Measurements from ENCODE around the gene RASAL2. TPM values are rescaled to one million over a fixed set of nuclear protein-coding genes. Genes with fewer than 3 reads are reported as not detected.

RASAL2 gene
- total and polyA plus RNA-seq, 2 of the 13 experiments (the other 11 are each of a cell fraction or from before 2014, with no cell fraction given) = 5.4 to 5.9 TPM

DNA sequence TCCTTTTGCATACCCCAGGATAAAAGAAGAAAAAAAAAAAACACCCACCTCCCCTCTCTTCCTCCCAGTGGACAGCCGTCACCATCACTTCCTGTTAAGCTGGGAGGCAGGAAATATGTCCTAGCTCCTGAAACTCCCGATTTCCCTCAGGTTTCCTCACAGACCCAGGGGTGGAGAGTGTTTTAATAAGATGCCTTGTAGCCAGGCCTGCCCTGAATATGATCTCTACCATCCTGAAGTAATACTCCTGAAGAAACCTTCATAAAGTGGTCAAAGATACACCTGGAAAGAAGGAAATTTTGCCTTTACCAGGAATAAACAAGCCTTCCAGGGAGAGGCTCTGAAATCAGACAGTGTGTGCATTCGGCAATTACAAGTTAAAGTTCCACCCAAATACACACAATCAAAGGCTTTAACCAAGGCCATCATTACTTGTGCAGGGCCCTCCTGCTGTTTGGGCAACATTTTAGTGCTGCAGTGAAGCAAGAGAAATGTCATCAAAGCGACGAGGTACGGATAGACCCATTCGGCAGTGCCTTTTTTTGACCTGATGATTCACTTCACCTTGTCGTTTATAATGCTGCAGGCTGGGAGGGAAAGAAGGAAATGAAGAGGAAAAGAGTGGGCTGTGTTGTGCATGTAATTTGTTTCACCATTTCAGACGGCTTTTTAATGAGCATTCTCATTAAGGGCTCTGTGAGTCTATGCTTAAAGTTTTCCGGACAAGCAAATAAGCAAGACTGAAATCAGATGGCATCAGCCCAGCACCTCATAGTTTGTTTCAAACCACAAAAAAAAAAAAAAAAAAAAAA is 41.0 kb upstream of the RASAL2 start (continued):
- TF ChIP-seq, protein P1, sequence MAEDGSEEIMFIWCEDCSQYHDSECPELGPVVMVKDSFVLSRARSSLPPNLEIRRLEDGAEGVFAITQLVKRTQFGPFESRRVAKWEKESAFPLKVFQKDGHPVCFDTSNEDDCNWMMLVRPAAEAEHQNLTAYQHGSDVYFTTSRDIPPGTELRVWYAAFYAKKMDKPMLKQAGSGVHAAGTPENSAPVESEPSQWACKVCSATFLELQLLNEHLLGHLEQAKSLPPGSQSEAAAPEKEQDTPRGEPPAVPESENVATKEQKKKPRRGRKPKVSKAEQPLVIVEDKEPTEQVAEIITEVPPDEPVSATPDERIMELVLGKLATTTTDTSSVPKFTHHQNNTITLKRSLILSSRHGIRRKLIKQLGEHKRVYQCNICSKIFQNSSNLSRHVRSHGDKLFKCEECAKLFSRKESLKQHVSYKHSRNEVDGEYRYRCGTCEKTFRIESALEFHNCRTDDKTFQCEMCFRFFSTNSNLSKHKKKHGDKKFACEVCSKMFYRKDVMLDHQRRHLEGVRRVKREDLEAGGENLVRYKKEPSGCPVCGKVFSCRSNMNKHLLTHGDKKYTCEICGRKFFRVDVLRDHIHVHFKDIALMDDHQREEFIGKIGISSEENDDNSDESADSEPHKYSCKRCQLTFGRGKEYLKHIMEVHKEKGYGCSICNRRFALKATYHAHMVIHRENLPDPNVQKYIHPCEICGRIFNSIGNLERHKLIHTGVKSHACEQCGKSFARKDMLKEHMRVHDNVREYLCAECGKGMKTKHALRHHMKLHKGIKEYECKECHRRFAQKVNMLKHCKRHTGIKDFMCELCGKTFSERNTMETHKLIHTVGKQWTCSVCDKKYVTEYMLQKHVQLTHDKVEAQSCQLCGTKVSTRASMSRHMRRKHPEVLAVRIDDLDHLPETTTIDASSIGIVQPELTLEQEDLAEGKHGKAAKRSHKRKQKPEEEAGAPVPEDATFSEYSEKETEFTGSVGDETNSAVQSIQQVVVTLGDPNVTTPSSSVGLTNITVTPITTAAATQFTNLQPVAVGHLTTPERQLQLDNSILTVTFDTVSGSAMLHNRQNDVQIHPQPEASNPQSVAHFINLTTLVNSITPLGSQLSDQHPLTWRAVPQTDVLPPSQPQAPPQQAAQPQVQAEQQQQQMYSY (CRISPR knock-in tag; IDR thresholded peaks at IDR 0.05) = no peak
- no peak for TF ChIP-seq ZNF563 (CRISPR knock-in tag; IDR thresholded peaks at IDR 0.05)
- TF ChIP-seq ZNF333 (CRISPR knock-in tag; IDR thresholded peaks at IDR 0.05; ENCODE audit: borderline replicate concordance) = no peak
- TF ChIP-seq SNAI1 (CRISPR knock-in tag; IDR thresholded peaks at IDR 0.05; ENCODE audit: borderline replicate concordance) = no peak
- no peak for TF ChIP-seq ZNF766 (CRISPR knock-in tag; IDR thresholded peaks at IDR 0.05; ENCODE audit: borderline replicate concordance)
- peak; percentile 61 for TF ChIP-seq SMYD3 (CRISPR knock-in tag; IDR thresholded peaks at IDR 0.05)
- TF ChIP-seq BRD4 (CRISPR knock-in tag; IDR thresholded peaks at IDR 0.05) = peak; percentile 70
- TF ChIP-seq FOXK2 (IDR thresholded peaks at IDR 0.05) = peak; percentile 17; the same call in 1 of the 2 replicates
- TF ChIP-seq, protein P2, sequence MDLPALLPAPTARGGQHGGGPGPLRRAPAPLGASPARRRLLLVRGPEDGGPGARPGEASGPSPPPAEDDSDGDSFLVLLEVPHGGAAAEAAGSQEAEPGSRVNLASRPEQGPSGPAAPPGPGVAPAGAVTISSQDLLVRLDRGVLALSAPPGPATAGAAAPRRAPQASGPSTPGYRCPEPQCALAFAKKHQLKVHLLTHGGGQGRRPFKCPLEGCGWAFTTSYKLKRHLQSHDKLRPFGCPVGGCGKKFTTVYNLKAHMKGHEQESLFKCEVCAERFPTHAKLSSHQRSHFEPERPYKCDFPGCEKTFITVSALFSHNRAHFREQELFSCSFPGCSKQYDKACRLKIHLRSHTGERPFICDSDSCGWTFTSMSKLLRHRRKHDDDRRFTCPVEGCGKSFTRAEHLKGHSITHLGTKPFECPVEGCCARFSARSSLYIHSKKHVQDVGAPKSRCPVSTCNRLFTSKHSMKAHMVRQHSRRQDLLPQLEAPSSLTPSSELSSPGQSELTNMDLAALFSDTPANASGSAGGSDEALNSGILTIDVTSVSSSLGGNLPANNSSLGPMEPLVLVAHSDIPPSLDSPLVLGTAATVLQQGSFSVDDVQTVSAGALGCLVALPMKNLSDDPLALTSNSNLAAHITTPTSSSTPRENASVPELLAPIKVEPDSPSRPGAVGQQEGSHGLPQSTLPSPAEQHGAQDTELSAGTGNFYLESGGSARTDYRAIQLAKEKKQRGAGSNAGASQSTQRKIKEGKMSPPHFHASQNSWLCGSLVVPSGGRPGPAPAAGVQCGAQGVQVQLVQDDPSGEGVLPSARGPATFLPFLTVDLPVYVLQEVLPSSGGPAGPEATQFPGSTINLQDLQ (CRISPR knock-in tag; IDR thresholded peaks at IDR 0.05) = no peak
- peak; percentile 69; the same call in 1 of the 2 replicates for TF ChIP-seq SMAD3 (CRISPR knock-in tag; IDR thresholded peaks at IDR 0.05)
- TF ChIP-seq KLF13 (CRISPR knock-in tag; IDR thresholded peaks at IDR 0.05) = no peak
- TF ChIP-seq ZNF138 (CRISPR knock-in tag; IDR thresholded peaks at IDR 0.05; ENCODE audit: low read depth) = no peak
- no peak for TF ChIP-seq MIER3 (CRISPR knock-in tag; IDR thresholded peaks at IDR 0.05; ENCODE audit: borderline replicate concordance)
- TF ChIP-seq, protein P3, sequence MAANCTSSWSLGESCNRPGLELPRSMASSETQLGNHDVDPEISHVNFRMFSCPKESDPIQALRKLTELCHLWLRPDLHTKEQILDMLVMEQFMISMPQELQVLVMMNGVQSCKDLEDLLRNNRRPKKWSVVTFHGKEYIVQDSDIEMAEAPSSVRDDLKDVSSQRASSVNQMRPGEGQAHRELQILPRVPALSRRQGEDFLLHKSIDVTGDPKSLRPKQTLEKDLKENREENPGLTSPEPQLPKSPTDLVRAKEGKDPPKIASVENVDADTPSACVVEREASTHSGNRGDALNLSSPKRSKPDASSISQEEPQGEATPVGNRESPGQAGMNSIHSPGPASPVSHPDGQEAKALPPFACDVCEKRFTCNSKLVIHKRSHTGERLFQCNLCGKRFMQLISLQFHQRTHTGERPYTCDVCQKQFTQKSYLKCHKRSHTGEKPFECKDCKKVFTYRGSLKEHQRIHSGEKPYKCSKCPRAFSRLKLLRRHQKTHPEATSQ (CRISPR knock-in tag; IDR thresholded peaks at IDR 0.05; ENCODE audit: borderline replicate concordance) = peak; percentile 58; the same call in 1 of the 2 replicates
- TF ChIP-seq SALL1 (CRISPR knock-in tag; IDR thresholded peaks at IDR 0.05) = peak; percentile 86
- TF ChIP-seq, protein P4, sequence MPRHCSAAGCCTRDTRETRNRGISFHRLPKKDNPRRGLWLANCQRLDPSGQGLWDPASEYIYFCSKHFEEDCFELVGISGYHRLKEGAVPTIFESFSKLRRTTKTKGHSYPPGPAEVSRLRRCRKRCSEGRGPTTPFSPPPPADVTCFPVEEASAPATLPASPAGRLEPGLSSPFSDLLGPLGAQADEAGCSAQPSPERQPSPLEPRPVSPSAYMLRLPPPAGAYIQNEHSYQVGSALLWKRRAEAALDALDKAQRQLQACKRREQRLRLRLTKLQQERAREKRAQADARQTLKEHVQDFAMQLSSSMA (CRISPR knock-in tag; IDR thresholded peaks at IDR 0.05) = no peak
- TF ChIP-seq KDM3A (CRISPR knock-in tag; IDR thresholded peaks at IDR 0.05; ENCODE audit: low read depth) = peak; percentile 43; the same call in 1 of the 2 replicates
- TF ChIP-seq HIVEP1 (CRISPR knock-in tag; IDR thresholded peaks at IDR 0.05) = no peak
- TF ChIP-seq CBX1 (IDR thresholded peaks at IDR 0.05; ENCODE audit: low read depth) = no peak
- TF ChIP-seq SYNCRIP (IDR thresholded peaks at IDR 0.05; ENCODE audit: insufficient read depth, low read depth, low read length) = no peak
- no peak for TF ChIP-seq KDM5B (CRISPR knock-in tag; IDR thresholded peaks at IDR 0.05; ENCODE audit: borderline replicate concordance)

All from HepG2 (cell line).